ENCODE measurements around the gene MDN1. TPM values are rescaled to one million over a fixed set of nuclear protein-coding genes. Genes with fewer than 3 reads are reported as not detected.

MDN1 gene
- polyA plus RNA-seq, 1 donor, result 24.8 TPM

DNA sequence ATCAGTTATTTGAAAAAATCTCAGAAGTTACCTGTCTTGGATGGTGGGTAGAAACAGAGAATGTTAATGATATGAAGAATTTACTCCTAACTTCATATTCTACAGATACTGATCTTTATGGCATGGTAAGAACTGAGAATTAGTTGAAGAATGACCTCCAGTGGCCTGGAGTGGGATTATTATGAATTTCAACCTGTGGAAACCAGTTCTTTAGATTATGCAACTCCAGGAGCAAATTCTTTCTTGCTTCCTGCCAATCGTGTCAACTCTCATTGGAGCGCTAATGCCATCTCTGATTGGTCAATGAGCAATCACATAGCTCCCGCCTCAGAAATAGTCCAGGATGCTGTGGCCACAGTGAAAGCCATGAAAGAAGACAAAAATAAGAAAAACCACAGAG, 221.6 kb downstream of the MDN1 start:
- no peak for DNase-seq (ENCODE audit: low read depth)

DNA sequence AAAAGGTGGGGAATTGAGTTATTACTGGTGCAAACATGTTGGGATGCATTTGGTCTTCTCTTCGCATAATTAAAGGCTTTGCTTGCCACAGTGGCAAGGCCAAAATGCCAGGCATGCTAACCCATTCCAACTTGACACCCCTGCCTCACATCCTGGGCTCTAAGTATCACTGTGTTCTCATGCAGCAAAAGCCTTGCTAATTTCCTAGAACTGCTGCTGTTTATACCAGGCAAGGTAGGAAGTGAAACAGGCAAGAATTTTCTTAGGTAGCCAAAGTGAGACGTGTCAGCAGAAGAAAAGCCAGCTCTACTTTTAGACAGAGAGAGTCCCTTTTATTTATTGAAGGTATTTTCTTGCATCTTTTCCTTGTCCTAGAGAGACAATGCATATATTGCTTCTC, 222.2 kb downstream of the MDN1 start:
- DNase-seq (ENCODE audit: low read depth), result no peak

DNA sequence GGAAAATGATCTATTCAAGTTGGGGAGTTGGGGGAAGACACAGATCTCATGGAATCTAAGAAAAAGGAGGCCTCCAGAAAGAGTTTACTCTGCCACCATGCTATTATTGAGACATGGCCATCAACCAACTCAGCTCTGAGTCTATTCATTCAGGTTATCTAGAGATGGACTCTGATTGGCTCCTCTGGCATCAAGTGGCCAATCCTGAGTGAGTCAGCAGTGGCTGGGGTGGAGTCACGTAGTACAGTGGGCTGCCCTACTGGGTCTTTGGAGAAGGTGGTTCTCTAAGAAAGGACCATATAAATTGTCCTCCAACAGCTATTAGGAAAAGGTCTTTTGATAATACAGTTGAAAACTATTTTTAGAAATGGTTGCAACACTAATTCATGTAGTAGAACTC, 223.1 kb downstream of the MDN1 start:
- DNase-seq (ENCODE audit: low read depth), result no peak

DNA sequence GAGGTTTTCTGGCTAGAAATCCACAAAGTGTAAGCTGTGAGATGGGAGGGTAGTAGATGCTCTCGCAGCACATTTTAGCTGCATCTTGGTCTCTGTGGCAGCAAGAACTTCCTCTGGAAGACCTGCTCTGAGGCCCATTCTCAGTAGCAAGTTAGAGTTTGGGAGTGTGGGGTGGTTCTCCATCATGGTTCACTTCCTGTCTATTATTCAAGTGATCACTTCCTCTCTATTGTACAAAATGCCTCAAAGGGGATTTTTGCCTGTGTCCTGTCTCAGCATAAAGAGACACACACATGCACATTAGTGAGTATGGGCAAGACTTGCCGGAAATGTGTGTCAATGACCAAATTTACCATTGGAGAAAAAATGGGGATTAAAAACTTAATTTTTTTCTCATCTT, 223.5 kb downstream of the MDN1 start:
- DNase-seq (ENCODE audit: low read depth), result no peak

Other genes with a start within 250 kb of the MDN1 start
- 24.3 TPM for gene LYRM2, start 181.0 kb downstream of the MDN1 start, polyA plus RNA-seq (ENCODE audit: insufficient read length)
- gene CASP8AP2, start 10.1 kb upstream of the MDN1 start, polyA plus RNA-seq (ENCODE audit: insufficient read length), result 12.5 TPM
- gene GJA10, start 74.7 kb upstream of the MDN1 start, polyA plus RNA-seq (ENCODE audit: insufficient read length), result not detected